OCI-LY1 (cell line): Measurements from ENCODE around the gene TTC16.

Experiments used
- CTCF ChIP-seq: fragments of 200-600 bp; sonication (generic), shearing (Covaris generic); IDR thresholded peaks from 2 replicates; pipeline ENCODE4 v1.5.1; 2017; ENCODE audit warnings: mild to moderate bottlenecking, antibody characterized with exemption, low read length, moderate library complexity, mixed read lengths
- EZH2 ChIP-seq: fragments of 200-600 bp; sonication (generic), shearing (Covaris generic); IDR thresholded peaks from 2 replicates; pipeline ENCODE4 v1.8.0; 2017; ENCODE audit warnings: borderline replicate concordance, mixed run types, mild to moderate bottlenecking, antibody characterized with exemption, low read length, moderate library complexity, mixed read lengths

- TF ChIP-seq EZH2 (no peak), CTCF (no peak)
Measured at GRCh38 chr9:127689329-127690000, 26.4 kb upstream of the TTC16 start.
